PFSK-1 (cell line): ENCODE data around the gene NFIA.

Experiments
- FOXP2 ChIP-seq: optimal IDR thresholded peaks from 2 replicates; pipeline ENCODE3; 2011; ENCODE audit warnings: borderline replicate concordance, control low read depth, inconsistent platforms; ENCODE audit not compliant: insufficient read depth; ENCODE audit errors: extremely low read length, extremely low read depth
- POLR2AphosphoS5 ChIP-seq: IDR thresholded peaks from 2 replicates; pipeline ENCODE4 v1.6.1; 2012; ENCODE audit warnings: low read depth, mild to moderate bottlenecking, control low read depth, low read length, moderate library complexity
- SIN3A ChIP-seq: IDR thresholded peaks from 2 replicates; pipeline ENCODE4 v1.6.1; 2012; ENCODE audit warnings: mild to moderate bottlenecking, low read length, moderate library complexity, borderline replicate concordance; ENCODE audit not compliant: insufficient read depth
- TAF1 ChIP-seq: IDR thresholded peaks from 2 replicates; pipeline ENCODE4 v1.6.1; 2012; ENCODE audit warnings: low read length, control low read depth, borderline replicate concordance; ENCODE audit not compliant: insufficient read depth
- TF ChIP-seq, protein P1 (sequence below), 2 experiments: IDR thresholded peaks; 2 replicates each; pipeline versions ENCODE4 v1.6.1 to v1.8.0; 2011 to 2012; ENCODE audit warnings: low read depth in 2 of 2, low read length in 2 of 2, control low read depth in 1 of 2, inconsistent platforms in 1 of 2, mild to moderate bottlenecking in 1 of 2, moderate library complexity in 1 of 2; ENCODE audit not compliant: insufficient read depth in 1 of 2

The NFIA gene

DNA sequence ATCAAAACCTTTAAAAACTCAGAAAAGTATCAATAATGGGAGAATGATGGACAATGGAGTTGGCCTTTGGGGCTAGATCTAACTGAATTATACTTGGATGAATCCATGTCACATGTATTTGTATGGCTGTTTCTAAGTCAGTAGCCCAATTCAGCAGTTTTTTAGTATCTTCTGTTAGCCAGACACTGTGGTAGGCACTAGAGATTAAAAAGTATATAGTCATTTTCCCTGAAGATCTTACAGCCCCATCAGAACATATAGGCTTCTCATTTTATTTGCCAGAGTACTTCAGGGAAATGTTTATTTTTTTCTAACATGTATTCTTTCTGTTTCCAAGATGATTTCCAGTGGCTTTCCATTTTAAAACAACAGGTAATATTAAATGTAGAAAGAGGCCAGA lies 273.7 kb downstream of the NFIA start:
- TF ChIP-seq POLR2AphosphoS5: no peak
- TF ChIP-seq SIN3A: no peak
- TF ChIP-seq FOXP2: no peak
- no peak for TF ChIP-seq TAF1
- TF ChIP-seq, protein P1, sequence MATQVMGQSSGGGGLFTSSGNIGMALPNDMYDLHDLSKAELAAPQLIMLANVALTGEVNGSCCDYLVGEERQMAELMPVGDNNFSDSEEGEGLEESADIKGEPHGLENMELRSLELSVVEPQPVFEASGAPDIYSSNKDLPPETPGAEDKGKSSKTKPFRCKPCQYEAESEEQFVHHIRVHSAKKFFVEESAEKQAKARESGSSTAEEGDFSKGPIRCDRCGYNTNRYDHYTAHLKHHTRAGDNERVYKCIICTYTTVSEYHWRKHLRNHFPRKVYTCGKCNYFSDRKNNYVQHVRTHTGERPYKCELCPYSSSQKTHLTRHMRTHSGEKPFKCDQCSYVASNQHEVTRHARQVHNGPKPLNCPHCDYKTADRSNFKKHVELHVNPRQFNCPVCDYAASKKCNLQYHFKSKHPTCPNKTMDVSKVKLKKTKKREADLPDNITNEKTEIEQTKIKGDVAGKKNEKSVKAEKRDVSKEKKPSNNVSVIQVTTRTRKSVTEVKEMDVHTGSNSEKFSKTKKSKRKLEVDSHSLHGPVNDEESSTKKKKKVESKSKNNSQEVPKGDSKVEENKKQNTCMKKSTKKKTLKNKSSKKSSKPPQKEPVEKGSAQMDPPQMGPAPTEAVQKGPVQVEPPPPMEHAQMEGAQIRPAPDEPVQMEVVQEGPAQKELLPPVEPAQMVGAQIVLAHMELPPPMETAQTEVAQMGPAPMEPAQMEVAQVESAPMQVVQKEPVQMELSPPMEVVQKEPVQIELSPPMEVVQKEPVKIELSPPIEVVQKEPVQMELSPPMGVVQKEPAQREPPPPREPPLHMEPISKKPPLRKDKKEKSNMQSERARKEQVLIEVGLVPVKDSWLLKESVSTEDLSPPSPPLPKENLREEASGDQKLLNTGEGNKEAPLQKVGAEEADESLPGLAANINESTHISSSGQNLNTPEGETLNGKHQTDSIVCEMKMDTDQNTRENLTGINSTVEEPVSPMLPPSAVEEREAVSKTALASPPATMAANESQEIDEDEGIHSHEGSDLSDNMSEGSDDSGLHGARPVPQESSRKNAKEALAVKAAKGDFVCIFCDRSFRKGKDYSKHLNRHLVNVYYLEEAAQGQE (IDR thresholded peaks at IDR 0.05; ENCODE audit: insufficient read depth in 1 of 2, low read depth in 2 of 2, low read length in 2 of 2): no peak

DNA sequence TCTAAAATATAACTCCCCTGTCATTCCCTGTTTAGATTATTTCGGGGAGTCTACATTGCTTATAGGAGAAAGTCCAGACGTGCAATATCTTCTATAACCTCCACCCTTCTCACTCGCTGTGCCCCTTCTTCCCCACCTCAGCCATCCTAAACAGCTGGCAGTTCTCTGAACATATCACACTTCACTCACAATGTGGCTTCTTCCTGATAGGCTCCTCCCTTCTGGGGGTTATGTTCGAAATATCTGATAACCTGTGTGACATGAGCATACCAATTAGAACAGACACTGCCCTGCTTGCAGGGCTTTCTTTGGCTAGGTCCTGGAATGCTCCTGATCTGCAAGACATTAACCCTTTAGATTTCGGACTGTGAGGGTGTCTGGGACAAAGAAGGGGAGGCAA lies 274.6 kb downstream of the NFIA start:
- no peak for TF ChIP-seq TAF1
- TF ChIP-seq SIN3A: no peak
- TF ChIP-seq FOXP2: no peak
- no peak for TF ChIP-seq POLR2AphosphoS5
- TF ChIP-seq, protein P1 (IDR thresholded peaks at IDR 0.05; ENCODE audit: insufficient read depth in 1 of 2, low read depth in 2 of 2, low read length in 2 of 2): no peak

DNA sequence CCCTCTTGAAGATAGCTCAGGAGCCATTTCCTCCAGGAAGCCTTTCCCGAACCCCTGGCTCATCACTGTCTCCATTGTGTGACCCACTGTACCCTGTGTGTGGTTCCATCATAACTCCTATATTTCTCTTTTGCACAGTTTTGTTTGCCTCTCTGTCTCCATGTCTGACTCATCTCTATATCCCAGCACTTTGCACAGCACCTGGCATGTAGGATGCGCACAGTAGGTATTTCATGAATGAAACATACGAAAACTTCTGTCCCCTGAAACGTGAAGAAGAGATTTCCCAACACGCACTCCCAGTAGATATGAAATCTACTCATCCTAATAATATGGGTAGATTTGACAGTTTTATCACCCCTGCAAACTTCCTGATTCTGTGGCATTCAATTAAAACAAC lies 275.2 kb downstream of the NFIA start:
- TF ChIP-seq, protein P1 (IDR thresholded peaks at IDR 0.05; ENCODE audit: insufficient read depth in 1 of 2, low read depth in 2 of 2, low read length in 2 of 2): no peak
- TF ChIP-seq TAF1: no peak

- TF ChIP-seq FOXP2 (no peak), POLR2AphosphoS5 (no peak)
Observed at GRCh38 chr1:61358770-61359455, 276.6 kb downstream of the NFIA start.

GRCh38 chr1:61361931-61362330 lies 279.6 kb downstream of the NFIA start:
- TF ChIP-seq FOXP2: no peak
- TF ChIP-seq TAF1: no peak
- TF ChIP-seq, protein P1 (IDR thresholded peaks at IDR 0.05; ENCODE audit: insufficient read depth in 1 of 2, low read depth in 2 of 2, low read length in 2 of 2): no peak
- no peak for TF ChIP-seq SIN3A
- TF ChIP-seq POLR2AphosphoS5: no peak

DNA sequence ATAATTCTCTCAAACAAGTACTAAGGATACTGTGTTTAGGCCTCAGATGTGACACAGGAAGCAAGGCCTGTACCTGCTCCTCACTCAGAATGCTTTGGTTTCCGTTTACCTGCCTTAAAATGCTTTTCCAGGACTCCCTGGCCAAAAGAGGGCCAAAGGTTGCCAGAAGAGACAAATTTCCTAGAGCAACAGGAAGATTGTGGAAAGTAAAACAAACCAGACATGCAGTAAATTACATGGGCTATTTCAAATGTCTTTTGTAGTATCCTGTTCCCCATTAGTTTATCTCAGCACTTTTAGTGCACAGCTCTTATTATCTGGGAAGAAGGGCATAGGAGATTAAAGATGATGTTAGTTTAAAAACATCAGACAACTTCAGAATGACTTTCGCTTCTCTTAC lies 280.0 kb downstream of the NFIA start:
- TF ChIP-seq SIN3A (no peak), FOXP2 (no peak), POLR2AphosphoS5 (no peak), TAF1 (no peak)
- TF ChIP-seq, protein P1 (IDR thresholded peaks at IDR 0.05; ENCODE audit: insufficient read depth in 1 of 2, low read depth in 2 of 2, low read length in 2 of 2): no peak
